LNCAP (cell line): ENCODE measurements around the gene PRDM16.

Source experiments
- CTCF ChIP-seq: fragments of 450-650 bp; IDR thresholded peaks from 2 replicates; pipeline ENCODE4 v1.5.1; 2017; ENCODE audit warnings: mild to moderate bottlenecking

The PRDM16 gene

DNA sequence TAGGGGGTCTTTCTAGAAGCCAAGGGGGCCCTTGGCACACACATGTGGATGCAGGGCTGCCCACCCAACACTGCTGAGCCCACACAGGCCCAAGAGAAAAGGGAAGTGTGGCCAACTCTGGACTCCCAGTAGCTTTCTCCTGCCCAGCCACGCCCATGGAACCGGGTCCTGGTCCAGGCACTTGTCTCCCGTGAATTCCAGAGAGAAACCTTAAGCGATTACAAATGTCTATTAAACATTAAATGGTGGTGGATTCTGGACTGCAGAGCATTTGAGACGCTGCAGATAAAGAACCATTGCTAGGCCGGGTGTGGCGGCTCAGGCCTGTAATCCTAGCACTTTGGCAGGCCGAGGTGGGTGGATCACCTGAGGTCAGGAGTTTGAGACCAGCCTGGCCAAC lies 284.9 kb downstream of the PRDM16 start:
- TF ChIP-seq CTCF: no peak

- TF ChIP-seq CTCF: no peak
These were observed 286.1 kb downstream of the PRDM16 start for GRCh38 chr1:3355089-3355488.

- no peak for TF ChIP-seq CTCF
These were observed 287.2 kb downstream of the PRDM16 start for GRCh38 chr1:3355894-3356826.

DNA sequence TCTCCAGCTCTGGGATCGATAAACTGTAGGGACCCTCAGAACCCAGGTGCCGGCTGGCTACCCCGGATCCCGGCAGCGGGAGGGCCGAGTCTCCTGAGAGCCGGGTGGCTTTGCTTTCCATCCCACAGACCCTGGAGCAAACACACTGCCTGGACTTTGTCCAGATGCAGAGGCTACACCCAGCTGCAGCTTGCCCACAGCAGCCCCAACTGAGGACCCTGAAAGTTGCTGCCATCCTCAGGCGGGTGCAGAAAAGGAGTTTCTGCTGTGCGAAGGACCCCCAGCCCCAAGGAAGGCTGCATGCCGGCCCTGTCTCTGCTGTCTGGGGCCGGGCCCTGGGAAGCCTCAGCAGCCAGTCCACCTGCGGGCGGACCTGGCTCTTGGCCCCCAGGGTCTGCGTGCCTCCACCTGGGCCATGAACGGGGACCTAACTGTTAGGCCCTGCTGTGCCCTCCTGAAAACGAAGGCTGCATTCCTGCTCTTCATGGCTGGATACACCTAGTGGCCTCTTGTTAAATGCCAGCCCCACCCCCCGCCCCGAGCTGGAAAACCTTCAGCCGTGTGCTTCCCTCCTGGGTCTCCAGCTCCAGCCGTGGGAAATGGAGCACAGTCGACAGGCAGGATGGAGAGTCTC lies 287.9 kb downstream of the PRDM16 start:
- TF ChIP-seq CTCF: no peak

GRCh38 chr1:3357526-3358297 lies 288.7 kb downstream of the PRDM16 start:
- no peak for TF ChIP-seq CTCF

DNA sequence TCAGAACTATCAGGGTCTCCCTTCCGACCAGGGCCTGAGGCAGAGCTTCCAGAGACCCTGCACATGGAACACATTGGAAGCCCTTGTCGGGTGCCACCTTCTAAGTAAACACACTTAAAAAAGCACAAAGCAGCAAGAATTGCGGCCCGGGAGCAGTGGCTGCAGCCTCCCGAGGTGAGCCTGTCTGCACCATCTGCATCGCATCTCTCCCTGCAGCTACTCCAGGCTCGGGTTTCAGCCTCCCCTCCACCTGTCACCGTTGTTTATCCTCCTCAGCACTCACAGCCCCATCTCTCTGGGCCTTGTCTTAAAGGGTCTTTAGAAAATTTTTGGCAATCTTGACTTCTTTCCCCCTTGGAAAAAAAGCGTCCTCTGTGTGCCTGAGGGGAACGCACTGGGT lies 290.3 kb downstream of the PRDM16 start:
- TF ChIP-seq CTCF: no peak

DNA sequence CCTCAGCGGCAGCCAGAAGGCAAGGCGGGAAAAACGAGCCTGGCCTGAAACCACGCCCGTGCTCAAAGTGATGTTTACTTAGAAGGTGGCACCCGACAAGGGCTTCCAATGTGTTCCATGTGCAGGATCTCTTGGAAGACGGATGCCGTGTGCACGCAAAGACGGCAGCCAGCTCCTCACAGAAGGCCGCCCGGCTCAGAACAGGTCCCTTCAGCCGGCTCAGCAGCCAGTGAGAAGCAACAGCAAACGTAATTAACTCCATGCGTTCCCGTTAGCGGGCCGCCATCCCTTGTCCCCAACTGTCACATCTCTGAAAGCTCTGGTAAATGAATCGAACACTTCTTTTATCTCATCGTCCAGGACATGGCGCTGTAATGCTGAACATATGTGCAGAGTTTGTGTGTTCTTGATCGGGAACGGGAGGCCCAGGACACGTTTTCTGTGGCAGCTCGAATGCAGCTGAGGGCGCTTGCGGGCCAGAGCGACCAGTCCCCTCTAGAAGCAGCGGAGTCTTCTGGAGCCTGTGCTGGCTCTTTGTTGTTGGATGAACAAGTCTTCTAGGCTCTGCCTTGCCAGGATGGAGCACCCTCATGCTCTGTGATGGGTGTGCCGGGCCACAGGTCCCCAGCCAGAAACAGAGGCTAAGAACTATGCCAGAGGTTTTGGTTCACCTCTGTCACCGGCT lies 290.9 kb downstream of the PRDM16 start:
- TF ChIP-seq CTCF: no peak
